NB4 (cell line): ENCODE measurements around the gene CATSPER3.

Experiments used
- DNase-seq: peaks from one replicate; pipeline ENCODE4 v3.0.0; 2010; ENCODE audit warnings: low read depth
- H3K4me3 ChIP-seq: one replicate; pipeline ENCODE4 v1.5.1; 2011; ENCODE audit warnings: mild to moderate bottlenecking, low read depth, low read length, moderate library complexity
- MYC ChIP-seq: IDR thresholded peaks from 2 replicates; pipeline ENCODE4 v1.6.1; 2011; ENCODE audit warnings: low read depth, low read length
- POLR2A ChIP-seq: IDR thresholded peaks from 2 replicates; pipeline ENCODE4 v1.6.1; 2011; ENCODE audit warnings: mild to moderate bottlenecking; ENCODE audit not compliant: insufficient read length; ENCODE audit errors: extremely low read depth
- TF ChIP-seq, protein P1 (sequence below): IDR thresholded peaks from one replicate; pipeline ENCODE4 v1.5.1; 2012; ENCODE audit warnings: low read depth, low read length
- TF ChIP-seq, protein P2 (sequence below): IDR thresholded peaks from 2 replicates; pipeline ENCODE4 v1.6.1; 2011; ENCODE audit warnings: low read depth, low read length

Gene CATSPER3

GRCh38 chr5:135032999-135033861 is 65.5 kb downstream of the CATSPER3 start:
- peak overlapping the region; percentile 80 for H3K4me3 ChIP-seq
- TF ChIP-seq POLR2A (no peak), MYC (peak; percentile 75)
- TF ChIP-seq, protein P1, sequence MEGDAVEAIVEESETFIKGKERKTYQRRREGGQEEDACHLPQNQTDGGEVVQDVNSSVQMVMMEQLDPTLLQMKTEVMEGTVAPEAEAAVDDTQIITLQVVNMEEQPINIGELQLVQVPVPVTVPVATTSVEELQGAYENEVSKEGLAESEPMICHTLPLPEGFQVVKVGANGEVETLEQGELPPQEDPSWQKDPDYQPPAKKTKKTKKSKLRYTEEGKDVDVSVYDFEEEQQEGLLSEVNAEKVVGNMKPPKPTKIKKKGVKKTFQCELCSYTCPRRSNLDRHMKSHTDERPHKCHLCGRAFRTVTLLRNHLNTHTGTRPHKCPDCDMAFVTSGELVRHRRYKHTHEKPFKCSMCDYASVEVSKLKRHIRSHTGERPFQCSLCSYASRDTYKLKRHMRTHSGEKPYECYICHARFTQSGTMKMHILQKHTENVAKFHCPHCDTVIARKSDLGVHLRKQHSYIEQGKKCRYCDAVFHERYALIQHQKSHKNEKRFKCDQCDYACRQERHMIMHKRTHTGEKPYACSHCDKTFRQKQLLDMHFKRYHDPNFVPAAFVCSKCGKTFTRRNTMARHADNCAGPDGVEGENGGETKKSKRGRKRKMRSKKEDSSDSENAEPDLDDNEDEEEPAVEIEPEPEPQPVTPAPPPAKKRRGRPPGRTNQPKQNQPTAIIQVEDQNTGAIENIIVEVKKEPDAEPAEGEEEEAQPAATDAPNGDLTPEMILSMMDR, result no peak
- TF ChIP-seq, protein P2, sequence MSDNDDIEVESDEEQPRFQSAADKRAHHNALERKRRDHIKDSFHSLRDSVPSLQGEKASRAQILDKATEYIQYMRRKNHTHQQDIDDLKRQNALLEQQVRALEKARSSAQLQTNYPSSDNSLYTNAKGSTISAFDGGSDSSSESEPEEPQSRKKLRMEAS, result peak; percentile 79
- DNase-seq, result peak; percentile 73

DNA sequence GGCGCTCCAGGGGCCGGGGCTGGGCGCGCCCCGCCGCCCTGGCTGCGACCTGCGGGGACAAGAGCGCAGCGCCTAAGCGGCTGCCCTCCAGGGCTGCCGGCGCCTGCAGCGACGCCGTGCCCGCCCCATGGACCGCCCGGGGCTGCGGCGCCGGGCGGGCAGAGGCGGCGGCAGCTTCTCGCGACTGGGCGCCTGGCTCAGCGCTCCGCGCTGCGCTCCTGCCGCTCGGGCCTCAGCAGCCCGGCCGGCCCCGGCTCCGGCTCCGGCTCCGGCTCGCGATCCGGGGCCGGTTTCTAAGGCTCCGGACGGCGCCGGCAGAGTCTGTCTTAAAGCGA is 66.2 kb downstream of the CATSPER3 start, which contains the start of gene PITX1:
Gene PITX1, minus strand, starts transcription at position 328 of the 335 bp plus-strand sequence. CDS start 347 bp downstream, outside the sequence.
- H3K4me3 ChIP-seq, result peak within 1 kb of the TSS; percentile 80
- DNase-seq, result no peak
- TF ChIP-seq, protein P1, result no peak
- TF ChIP-seq POLR2A, result peak; percentile 38
- TF ChIP-seq, protein P2, result no peak

DNA sequence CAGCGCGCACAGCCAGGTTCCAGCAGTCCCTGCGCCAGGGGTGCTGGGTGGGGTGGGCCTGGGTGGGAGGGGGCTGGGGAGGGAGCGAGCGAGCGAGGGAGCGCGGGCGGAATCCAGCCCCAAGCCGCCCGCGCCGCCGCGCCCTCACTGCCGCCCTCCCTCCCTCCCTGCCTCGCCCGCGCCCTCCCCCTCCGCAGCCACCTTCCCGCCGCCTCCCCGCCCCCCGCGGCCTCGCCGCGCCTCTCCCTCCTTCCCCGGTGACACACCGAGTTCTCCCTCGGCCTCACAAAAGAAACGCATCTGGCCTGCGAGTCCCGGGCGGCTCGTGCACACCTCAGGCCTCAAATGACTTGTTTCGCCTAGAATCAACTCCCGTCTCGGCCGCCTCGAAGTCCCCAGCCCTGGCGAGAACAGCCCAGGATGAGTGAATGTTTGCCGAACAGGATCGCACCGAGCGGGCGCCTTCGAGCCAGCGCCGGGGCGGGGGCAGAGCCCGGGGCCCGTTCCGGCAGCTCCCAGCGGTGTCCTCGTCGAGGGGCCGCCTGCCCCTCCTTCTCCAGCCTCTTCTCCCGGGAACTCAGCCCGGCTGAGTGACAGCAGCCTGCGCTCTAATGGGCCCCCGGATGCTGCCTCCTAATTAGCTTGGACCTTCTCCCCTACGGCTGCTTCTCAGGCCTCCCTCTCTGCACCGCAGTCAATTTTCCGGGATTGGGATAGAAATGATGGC is 66.7 kb downstream of the CATSPER3 start:
- TF ChIP-seq MYC (no peak), POLR2A (peak; percentile 1)
- no peak overlapping the region for H3K4me3 ChIP-seq
- peak; percentile 78 for DNase-seq

DNA sequence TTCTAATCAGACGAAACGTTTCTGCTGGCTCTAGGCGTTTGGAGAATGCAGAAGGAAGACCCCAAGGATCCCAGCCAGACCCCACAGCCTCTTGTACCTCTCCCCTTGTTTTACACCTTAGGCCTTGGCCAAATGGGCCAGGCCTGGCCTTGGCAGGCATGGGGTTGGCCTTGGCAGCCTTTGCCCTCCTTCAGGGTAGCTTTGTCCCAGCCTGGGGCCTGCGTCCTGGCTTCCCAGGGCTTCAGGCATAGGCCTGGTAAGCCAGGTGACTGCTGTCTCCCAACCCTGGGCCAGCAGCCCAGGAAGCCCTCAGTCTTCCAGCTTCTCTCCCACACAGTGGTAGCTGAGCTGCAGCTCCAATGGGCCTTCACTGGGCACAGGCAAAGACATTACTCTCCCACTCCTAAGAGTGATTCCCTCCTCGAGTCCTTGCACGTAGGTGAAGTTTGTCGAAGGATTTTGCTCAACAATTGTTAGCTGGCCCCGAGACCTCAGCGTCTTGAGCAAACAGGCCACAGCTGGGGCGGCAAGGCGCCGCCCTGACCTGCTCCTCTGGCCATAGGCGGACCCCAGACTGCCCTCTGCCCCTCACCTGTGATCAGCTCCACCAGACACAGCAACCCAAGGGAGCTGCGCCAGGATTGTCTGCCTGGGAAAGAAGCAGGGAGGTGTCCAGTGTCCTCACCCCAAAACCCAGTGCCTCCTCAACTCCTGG is 67.4 kb downstream of the CATSPER3 start:
- no peak for DNase-seq
- no peak overlapping the region for H3K4me3 ChIP-seq
- no peak for TF ChIP-seq MYC
- no peak for TF ChIP-seq POLR2A
- TF ChIP-seq, protein P1, result no peak
- TF ChIP-seq, protein P2, result no peak

DNA sequence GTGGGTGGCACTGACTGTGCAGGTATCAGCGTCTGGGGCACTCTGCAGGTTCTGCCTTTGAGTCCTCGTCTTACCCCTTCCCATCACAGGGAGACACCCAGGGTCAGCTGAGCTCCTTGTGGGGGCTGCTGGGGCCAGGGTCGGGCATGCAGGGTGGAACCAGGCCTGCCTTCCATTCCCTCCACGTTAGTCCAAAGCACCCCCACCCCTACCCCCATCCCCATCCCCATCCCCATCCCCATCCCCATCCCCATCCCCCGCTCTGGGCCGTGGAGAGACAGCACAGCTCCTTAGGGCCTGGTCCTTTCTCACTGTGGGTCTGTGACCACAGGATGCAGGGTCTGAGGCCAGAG is 67.9 kb downstream of the CATSPER3 start:
- TF ChIP-seq, protein P1, result no peak
- TF ChIP-seq, protein P2, result no peak
- TF ChIP-seq POLR2A, result no peak
- no peak for DNase-seq
- no peak overlapping the region for H3K4me3 ChIP-seq

DNA sequence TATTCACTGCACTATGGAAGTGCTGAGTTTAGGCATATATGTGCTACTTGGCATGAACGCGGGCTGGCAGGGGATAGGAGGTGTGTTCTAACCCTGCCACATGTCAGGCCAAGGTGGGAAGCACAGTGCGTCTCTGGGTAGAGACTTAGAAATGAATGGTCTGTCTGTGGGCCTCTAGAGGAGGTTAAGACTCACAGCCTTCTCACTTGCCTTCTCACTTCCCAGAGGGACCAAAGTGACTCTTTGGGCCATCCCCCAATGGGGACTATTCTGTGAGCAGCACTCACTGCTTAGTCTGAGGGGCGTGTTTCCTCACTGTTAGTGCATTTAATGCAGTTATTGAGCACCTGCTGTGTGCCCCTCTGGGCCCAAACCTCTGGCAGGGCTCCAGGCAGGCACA is 68.7 kb downstream of the CATSPER3 start:
- H3K4me3 ChIP-seq, result no peak overlapping the region
- TF ChIP-seq, protein P2, result no peak
- TF ChIP-seq POLR2A (no peak), MYC (no peak)
- TF ChIP-seq, protein P1, result no peak
- DNase-seq, result no peak
